ENCODE results near the gene GRAMD1A.
A peak's percentile ranks its signal among the peaks of the same experiment; 100 is the strongest.
"Not testable (repeated sequence)": the region's sequence is repeated elsewhere in the genome, so short reads cannot be mapped to it uniquely, and the experiment has no call there.

GRAMD1A gene

DNA sequence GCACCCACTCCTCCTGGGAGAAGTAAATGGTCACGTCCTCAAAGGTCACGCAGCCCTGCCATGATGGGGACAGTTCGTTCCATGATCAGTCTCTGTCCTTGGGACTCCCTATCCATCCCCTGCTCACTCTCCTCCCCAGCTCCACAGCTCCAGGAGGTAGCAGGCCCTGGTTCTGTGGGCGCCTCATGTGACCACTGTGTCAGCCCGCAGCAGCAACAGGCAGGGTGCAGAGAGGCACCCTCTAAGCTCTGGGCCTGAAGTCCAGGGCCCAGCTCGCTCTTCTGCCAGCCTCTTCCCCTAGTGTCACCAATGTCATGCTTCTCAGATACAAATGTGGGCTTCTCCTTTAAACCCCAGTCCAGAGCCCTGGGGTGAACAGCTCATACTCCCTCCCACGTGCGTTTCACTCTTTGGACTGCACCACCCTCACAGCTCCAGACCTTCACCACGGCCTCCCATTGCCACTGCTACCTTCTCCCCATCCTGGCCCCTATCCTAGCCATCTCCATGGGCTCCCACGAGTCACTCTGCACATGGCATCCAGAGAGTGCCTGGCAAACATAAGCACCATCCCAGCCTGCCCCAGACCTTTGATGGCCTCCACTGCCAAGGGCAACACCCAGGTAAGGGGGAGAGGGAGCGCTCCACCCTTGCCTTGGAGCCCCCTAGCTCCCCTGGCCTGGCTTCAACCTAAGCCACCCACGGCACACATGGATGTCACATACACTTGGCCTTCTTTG, 39.0 kb upstream of the GRAMD1A start:
- no peak overlapping the region for H3K4me3 ChIP-seq (ENCODE audit: low read depth, low read length)
- DNase-seq (ENCODE audit: low read depth) = no peak
- no peak for TF ChIP-seq CTCF (IDR thresholded peaks at IDR 0.05; ENCODE audit: low read depth, low read length, missing control alignments)
- in situ Hi-C loops (cut with HindIII; ENCODE audit: low sequenced_read_pairs) = no loop called here

DNA sequence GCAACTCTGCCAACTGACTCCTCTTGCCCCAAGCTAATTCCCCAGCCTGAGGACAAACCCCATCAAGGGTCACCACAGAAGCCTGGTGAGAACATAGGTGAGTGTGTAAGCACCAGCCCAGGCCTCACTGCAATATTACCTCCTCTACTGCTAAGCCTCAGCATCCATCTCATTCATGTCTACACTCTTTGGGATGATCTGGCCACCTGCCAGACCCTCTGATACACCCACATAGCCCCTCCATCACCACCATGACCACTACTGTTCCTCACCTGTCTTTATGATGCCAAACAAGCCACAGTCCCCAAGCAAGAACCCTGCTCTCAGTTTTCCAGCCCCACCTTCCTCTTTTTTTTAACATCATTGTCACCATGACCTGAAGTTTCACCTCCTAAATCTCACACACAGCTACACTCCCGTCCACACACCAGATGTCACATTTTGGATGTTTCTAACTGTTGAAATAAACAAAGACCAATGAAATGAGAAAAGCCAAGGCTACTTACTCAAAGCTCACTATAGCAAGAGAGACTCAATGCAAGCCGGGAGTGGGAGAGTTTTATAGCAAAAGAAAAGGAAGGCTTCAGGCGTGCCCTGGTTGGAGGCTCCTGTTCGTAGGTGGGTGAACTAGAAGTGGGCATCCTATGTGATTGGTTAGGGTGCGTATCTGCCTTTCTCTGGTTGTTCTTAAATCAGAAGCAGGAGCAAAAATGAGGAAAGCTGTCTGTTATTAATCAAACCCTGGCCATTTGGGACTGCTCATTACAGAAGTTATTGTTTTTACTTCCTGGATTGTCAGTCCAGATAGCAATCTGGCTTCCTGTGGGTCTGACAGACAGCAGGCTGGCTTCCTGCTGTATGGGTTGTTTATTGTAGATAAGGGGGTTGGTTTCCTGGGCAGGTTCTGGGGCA, 38.1 kb upstream of the GRAMD1A start:
- in situ Hi-C loops (cut with HindIII; ENCODE audit: low sequenced_read_pairs) = no loop called here
- TF ChIP-seq CTCF (IDR thresholded peaks at IDR 0.05; ENCODE audit: low read depth, low read length, missing control alignments) = no peak
- H3K4me3 ChIP-seq (ENCODE audit: low read depth, low read length) = peak overlapping the region; percentile 78
- no peak for DNase-seq (ENCODE audit: low read depth)

DNA sequence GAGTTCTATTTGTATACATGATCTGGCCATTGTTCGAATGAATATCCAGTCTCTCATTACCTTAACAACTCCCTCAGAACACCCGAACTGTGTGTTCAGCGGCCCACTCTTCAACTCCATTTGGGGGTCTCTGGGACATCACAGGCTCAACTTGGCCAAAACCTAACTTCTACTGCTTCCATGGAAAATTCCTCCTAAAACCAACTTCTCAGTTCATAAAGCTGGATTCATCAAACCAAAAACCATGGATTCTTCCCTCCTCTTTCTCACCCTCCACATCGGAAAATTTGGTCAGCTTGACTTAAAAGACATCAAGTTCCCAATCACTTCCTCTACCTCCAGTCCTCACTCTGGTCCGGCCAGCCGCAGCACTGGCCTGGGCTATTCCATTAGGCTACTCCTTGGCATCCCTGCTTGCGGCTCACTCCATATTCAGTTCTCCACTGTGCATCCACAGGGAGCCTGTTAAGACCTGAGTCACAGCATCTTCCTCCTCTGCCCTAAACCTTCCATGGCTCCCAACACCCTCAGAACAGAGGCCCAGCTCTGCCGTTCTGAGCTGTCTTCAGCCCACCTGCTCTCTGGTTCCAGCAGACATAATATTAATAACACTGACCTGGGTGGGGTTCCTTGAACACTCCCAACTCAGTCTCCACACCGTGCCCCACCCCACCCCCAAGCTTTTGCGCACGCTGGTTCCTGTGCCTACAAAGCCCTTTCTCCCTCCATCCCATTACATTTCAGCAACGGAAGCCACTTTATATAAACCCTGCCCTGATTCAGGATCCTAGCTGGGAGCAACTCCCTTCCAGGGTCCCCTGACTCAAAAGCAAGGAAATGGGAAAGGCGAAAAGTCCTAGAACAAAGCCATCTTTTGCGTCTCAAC, 37.2 kb upstream of the GRAMD1A start:
- no peak for TF ChIP-seq CTCF (IDR thresholded peaks at IDR 0.05; ENCODE audit: low read depth, low read length, missing control alignments)
- H3K4me3 ChIP-seq (ENCODE audit: low read depth, low read length) = peak overlapping the region; percentile 78
- in situ Hi-C loops (cut with HindIII; ENCODE audit: low sequenced_read_pairs) = no loop called here
- no peak for DNase-seq (ENCODE audit: low read depth)

- H3K4me3 ChIP-seq (ENCODE audit: low read depth, low read length) = peak within 1 kb of the TSS; percentile 78
- no peak for TF ChIP-seq CTCF (IDR thresholded peaks at IDR 0.05; ENCODE audit: low read depth, low read length, missing control alignments)
- in situ Hi-C loops (cut with HindIII; ENCODE audit: low sequenced_read_pairs) = no loop called here
- no peak for DNase-seq (ENCODE audit: low read depth)
Measured at GRCh38 chr19:34963573-34964406, 36.3 kb upstream of the GRAMD1A start, which contains the start of gene ZNF792. Gene ZNF792, minus strand, starts transcription at chr19:34964229. Its CDS starts 567 bp downstream, at chr19:34963662.

GRCh38 chr19:34964598-34964997, 35.5 kb upstream of the GRAMD1A start:
- in situ Hi-C loops (cut with HindIII; ENCODE audit: low sequenced_read_pairs) = no loop called here
- no peak for TF ChIP-seq CTCF (IDR thresholded peaks at IDR 0.05; ENCODE audit: low read depth, low read length, missing control alignments)
- H3K4me3 ChIP-seq (ENCODE audit: low read depth, low read length) = no peak overlapping the region
- no peak for DNase-seq (ENCODE audit: low read depth)

DNA sequence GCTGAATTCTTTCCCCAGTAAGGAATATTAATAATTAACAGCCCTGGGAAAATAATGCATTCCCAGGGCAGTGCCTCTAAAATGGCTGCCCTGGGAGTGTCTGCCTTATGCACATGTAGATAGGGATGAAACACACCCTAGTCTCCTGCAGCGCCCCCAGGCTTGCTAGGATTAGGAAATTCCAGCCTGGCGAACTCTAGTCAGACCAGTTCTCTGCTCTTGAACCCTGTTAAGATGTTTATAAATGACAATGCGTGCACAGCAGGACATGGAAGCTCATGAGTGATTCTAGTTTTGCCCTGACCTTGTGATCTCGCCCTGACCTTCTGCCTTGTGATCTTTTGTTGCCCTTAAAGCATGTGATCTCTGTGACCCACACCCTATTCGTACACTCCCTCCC, 34.6 kb upstream of the GRAMD1A start:
- H3K4me3 ChIP-seq (ENCODE audit: low read depth, low read length); DNase-seq (ENCODE audit: low read depth); in situ Hi-C loops (cut with HindIII; ENCODE audit: low sequenced_read_pairs): not testable (repeated sequence)
